ENCODE data around the gene COQ3.

DNA sequence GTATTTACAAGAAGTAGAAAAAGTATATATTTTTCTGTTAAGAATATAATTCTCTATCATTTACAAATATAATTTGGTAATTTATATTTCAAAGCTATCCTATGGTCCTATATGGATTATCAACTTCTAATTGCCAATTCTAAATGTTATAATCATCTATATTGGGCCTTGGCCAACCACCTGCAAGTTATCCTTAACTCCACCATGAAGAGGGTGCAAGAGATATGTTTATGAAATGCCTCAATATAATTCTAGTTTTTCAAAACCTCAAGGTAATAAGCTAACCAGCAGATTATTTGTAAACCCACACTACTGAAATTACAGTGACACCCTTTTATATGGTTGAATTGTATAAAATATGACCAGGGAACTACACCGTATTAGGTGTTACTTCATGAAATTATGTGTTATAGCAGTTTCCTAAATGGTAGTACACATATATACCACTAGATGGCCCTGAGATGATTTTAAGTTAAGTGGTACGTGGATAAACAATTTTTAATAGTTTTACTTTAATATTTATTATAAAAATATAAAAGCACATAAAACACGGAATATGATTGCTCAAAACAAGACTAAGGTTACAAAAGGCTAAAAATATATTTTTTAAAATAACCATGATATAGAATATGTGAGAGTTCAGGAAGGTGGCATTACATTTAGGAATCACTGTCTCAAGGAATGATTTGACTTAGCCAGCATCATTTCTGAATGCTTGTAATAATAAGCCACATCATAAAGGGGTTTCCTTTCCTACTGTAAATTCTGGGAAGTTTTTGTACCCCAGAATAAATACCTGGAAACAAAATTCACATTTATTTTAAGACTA lies 40.9 kb upstream of the COQ3 start:
- TF ChIP-seq, protein P1, sequence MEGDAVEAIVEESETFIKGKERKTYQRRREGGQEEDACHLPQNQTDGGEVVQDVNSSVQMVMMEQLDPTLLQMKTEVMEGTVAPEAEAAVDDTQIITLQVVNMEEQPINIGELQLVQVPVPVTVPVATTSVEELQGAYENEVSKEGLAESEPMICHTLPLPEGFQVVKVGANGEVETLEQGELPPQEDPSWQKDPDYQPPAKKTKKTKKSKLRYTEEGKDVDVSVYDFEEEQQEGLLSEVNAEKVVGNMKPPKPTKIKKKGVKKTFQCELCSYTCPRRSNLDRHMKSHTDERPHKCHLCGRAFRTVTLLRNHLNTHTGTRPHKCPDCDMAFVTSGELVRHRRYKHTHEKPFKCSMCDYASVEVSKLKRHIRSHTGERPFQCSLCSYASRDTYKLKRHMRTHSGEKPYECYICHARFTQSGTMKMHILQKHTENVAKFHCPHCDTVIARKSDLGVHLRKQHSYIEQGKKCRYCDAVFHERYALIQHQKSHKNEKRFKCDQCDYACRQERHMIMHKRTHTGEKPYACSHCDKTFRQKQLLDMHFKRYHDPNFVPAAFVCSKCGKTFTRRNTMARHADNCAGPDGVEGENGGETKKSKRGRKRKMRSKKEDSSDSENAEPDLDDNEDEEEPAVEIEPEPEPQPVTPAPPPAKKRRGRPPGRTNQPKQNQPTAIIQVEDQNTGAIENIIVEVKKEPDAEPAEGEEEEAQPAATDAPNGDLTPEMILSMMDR (conservative IDR thresholded peaks at IDR 0.05; ENCODE audit: low read depth, low read length), result peak; percentile 59
- TF ChIP-seq POLR2A (IDR thresholded peaks at IDR 0.05; ENCODE audit: low read depth, low read length) (no peak), FOS (IDR thresholded peaks at IDR 0.05; ENCODE audit: low read depth, low read length) (no peak), SMC3 (IDR thresholded peaks at IDR 0.05; ENCODE audit: low read depth, low read length) (no peak), RAD21 (IDR thresholded peaks at IDR 0.05; ENCODE audit: low read length) (peak; percentile 21; the same call in 1 of the 2 replicates)
